Suprapubic skin (tissue), 4 donors: ENCODE results near the gene SPTBN5. TPM values are rescaled to one million over a fixed set of nuclear protein-coding genes. Genes with fewer than 3 reads are reported as not detected.

Experiments used
- DNase-seq, 2 donors: peaks; one replicate each; pipeline ENCODE4 v3.0.0-alpha.2; 2019; ENCODE audit warnings: low spot score in 2 of 2
- H3K27ac ChIP-seq: fragments of 200-600 bp; sonication (generic); one replicate; pipeline ENCODE4 v1.5.1; 2019
- H3K27me3 ChIP-seq: fragments of 200-600 bp; sonication (generic); one replicate; pipeline ENCODE4 v1.5.1; 2019
- H3K36me3 ChIP-seq: fragments of 200-600 bp; sonication (generic); one replicate; pipeline ENCODE4 v1.5.1; 2019
- H3K4me1 ChIP-seq: fragments of 200-600 bp; sonication (generic); one replicate; pipeline ENCODE4 v1.5.1; 2019
- H3K4me3 ChIP-seq: fragments of 200-600 bp; sonication (generic); one replicate; pipeline ENCODE4 v1.5.1; 2019; ENCODE audit warnings: mild to moderate bottlenecking
- H3K9me3 ChIP-seq: fragments of 200-600 bp; sonication (generic); one replicate; pipeline ENCODE4 v1.5.1; 2019
- EP300 ChIP-seq: sonication (generic); formaldehyde crosslinking; IDR thresholded peaks from one replicate; pipeline ENCODE4 v1.6.1; 2017; ENCODE audit warnings: antibody characterized with exemption
- POLR2A ChIP-seq, 2 donors: fragments of 450-650 bp; IDR thresholded peaks; one replicate each; pipeline ENCODE4 v1.6.1; 2017; ENCODE audit warnings: antibody characterized with exemption in 2 of 2, mild to moderate bottlenecking in 2 of 2, moderate library complexity in 2 of 2
- POLR2AphosphoS5 ChIP-seq, 3 donors: sonication (generic); formaldehyde crosslinking; IDR thresholded peaks; one replicate each; pipeline ENCODE4 v1.6.1; 2017; ENCODE audit warnings: antibody characterized with exemption in 3 of 3
- WGBS: methylation state at CpG from one replicate; pipeline ENCODE4 v1.1.5; 2018; 5-methylcytosine and 5-hydroxymethylcytosine counted together
- total RNA-seq, 4 donors: library from RNA; depleted of rRNA; stranded (reverse); fragments of >200 nt; gene quantifications; one replicate each; pipeline ENCODE4 v1.1.0, GENCODE V29; 2016
- TF ChIP-seq, protein P1 (sequence below), 2 donors: fragments of 200-600 bp in 1 of 2; fragments of 450-650 bp in 1 of 2; sonication (generic) in 1 of 2; IDR thresholded peaks; one replicate each; pipeline ENCODE4 v1.5.1; 2016 to 2019; ENCODE audit warnings: antibody characterized with exemption in 2 of 2, mild to moderate bottlenecking in 1 of 2, moderate library complexity in 1 of 2

SPTBN5 gene
- total RNA-seq, 4 donors from 2014 or later, result 1.3 to 3.4 (median 2.8) TPM

DNA sequence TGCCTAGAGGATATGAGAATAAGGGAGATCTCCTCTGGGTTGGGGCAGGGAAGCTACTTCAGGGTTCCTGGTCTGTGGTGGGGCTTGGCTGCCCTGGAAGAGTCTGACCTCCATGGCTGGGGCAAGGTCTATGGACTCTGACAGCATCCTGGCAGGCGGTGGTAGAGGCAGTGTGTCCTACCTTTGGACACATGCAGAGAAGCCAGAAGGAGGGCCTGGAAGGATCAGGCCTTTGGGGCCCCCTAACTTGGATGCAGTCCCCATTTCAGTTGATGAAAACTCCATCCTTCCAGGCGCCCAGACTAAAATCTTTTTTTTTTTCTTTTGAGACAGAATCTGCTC, 10.4 kb downstream of the SPTBN5 start:
- Histone ChIP-seq H3K4me1 (peaks cover 35% of the 10 kb centered on the region), H3K36me3 (no peaks in the 10 kb centered on the region), H3K27ac (no peak overlapping the region), H3K9me3 (no peaks in the 10 kb centered on the region), H3K4me3 (no peak overlapping the region), H3K27me3 (peaks cover 9% of the 10 kb centered on the region)
- TF ChIP-seq EP300 (no peak), POLR2AphosphoS5 (IDR thresholded peaks at IDR 0.05) (no peak), POLR2A (IDR thresholded peaks at IDR 0.05) (no peak)
- TF ChIP-seq, protein P1, sequence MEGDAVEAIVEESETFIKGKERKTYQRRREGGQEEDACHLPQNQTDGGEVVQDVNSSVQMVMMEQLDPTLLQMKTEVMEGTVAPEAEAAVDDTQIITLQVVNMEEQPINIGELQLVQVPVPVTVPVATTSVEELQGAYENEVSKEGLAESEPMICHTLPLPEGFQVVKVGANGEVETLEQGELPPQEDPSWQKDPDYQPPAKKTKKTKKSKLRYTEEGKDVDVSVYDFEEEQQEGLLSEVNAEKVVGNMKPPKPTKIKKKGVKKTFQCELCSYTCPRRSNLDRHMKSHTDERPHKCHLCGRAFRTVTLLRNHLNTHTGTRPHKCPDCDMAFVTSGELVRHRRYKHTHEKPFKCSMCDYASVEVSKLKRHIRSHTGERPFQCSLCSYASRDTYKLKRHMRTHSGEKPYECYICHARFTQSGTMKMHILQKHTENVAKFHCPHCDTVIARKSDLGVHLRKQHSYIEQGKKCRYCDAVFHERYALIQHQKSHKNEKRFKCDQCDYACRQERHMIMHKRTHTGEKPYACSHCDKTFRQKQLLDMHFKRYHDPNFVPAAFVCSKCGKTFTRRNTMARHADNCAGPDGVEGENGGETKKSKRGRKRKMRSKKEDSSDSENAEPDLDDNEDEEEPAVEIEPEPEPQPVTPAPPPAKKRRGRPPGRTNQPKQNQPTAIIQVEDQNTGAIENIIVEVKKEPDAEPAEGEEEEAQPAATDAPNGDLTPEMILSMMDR (IDR thresholded peaks at IDR 0.05), result no peak
- no peak for DNase-seq
- WGBS, result 100% methylated on average over 1 of the region's 2 CpGs

DNA sequence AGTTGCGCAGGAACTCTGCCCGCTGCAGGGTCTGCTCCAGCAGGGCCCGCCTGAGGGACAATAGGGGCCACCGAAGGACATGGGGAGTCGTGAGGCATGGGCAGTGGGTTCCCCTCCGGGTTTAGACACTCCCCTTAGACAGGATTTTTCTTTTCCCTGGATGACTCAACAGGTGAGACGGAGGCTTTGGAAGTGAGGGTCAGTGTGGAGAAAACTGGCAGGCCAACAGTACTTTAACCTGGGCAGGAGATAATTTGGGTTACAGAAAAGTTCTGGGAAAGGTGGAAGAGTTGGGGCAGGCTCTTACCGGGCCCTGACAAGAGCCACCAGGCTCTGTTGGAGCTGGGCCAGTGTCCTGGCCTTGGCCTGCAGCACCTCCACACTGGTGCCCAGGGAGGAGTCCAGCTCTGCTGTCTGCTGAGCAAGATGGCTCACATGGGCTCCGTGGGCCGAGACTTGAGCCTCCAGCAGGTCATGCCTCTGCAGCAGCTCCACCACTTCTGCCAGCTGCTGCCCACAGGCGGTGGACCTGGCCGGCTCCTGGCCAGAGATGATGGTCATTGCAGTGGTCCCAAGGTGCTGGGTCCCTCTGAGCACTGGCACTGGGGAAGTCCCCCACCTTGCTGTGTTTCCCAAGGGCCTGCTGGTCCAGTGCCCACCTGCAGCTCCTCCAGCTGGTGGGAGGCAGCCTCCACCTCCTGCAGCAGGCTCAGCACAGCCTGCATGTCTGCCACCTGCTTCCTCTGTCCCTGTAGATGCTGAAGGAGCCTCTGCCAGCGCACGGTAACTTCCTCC, 11.0 kb downstream of the SPTBN5 start:
- H3K27ac ChIP-seq, result no peak overlapping the region
- DNase-seq, result no peak

DNA sequence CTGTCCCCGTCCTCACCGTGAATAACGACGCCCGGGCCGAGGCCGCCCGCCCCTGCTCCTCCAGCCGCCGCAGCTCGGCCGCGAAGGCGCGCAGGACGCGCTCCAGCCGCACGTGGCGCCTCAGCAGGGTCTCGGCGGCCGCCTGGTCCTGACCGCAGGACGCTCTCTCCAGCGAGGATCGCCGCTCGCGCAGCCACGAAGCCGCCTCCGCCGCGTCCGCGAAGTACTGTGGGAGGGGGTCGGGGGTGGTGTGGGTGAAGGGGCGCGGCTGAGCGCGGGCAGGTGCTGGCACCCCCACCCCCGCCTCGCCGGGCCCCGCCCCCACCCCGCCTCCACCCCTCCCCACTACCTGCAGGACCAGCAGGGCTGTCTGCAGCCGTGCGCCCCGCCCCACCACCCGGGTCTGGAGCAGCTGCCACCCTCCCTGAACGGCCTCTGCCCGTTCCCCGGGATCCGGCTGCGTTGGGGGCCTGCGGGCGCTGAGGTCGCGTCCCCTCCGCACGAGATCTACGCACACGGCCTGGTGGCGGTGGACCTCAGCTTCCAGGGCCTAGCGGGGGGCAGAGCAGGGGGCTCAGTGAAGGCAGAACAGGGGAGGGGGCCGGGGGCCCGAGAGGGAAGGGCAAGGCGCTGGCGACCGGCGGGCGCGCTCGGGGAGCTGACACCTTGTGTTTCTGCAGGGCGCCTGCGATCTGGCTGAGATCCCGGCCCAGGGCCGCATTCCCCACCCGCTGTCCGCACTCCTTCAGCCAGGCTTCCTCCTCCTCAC, 11.7 kb downstream of the SPTBN5 start:
- peaks cover 43% of the 10 kb centered on the region for H3K4me1 ChIP-seq
- H3K27me3 ChIP-seq, result peaks cover 9% of the 10 kb centered on the region
- TF ChIP-seq EP300 (no peak), POLR2AphosphoS5 (IDR thresholded peaks at IDR 0.05) (no peak), POLR2A (IDR thresholded peaks at IDR 0.05) (no peak)
- H3K9me3 ChIP-seq, result no peaks in the 10 kb centered on the region
- H3K36me3 ChIP-seq, result no peaks in the 10 kb centered on the region
- 27% methylated on average over 30 of the region's 81 CpGs for WGBS
- H3K4me3 ChIP-seq, result peak overlapping the region; percentile 30
- H3K27ac ChIP-seq, result no peak overlapping the region
- no peak for DNase-seq

More for the DNA sequence above, 11.0 kb downstream of the SPTBN5 start:
- TF ChIP-seq, protein P1 (IDR thresholded peaks at IDR 0.05), result no peak
- TF ChIP-seq POLR2A (IDR thresholded peaks at IDR 0.05) (no peak), POLR2AphosphoS5 (IDR thresholded peaks at IDR 0.05) (no peak), EP300 (no peak)
- H3K36me3 ChIP-seq, result no peaks in the 10 kb centered on the region
- 61% methylated on average over 8 of the region's 14 CpGs for WGBS
- H3K9me3 ChIP-seq, result no peaks in the 10 kb centered on the region
- H3K4me1 ChIP-seq, result peaks cover 40% of the 10 kb centered on the region
- H3K27me3 ChIP-seq, result peaks cover 9% of the 10 kb centered on the region
- H3K4me3 ChIP-seq, result peak overlapping the region; percentile 30

DNA sequence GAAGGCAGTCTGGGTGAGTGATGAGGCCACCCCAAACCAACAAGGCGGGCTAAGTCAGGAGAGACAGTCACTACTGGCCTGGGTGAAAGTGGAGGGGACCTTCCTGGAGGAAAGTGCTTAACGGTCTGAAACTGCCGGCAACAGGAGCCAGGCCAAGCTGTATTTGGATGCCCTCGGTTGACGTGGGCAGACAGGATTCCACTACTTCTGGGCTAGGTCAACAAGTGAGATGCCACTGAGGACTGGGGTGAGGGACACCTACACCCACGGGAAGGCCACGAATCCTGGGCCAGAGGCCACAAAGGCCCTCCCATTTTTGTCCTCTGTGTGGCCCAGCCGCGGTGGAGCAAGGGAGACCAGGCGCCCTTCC, 12.3 kb downstream of the SPTBN5 start:
- Histone ChIP-seq H3K27me3 (peaks cover 9% of the 10 kb centered on the region), H3K27ac (no peak overlapping the region), H3K4me3 (peak overlapping the region; percentile 30), H3K4me1 (peaks cover 43% of the 10 kb centered on the region), H3K36me3 (no peaks in the 10 kb centered on the region), H3K9me3 (no peaks in the 10 kb centered on the region)
- no peak for TF ChIP-seq POLR2A (IDR thresholded peaks at IDR 0.05)
- DNase-seq, result no peak
- WGBS, result 22% methylated on average over 7 of the region's 10 CpGs

DNA sequence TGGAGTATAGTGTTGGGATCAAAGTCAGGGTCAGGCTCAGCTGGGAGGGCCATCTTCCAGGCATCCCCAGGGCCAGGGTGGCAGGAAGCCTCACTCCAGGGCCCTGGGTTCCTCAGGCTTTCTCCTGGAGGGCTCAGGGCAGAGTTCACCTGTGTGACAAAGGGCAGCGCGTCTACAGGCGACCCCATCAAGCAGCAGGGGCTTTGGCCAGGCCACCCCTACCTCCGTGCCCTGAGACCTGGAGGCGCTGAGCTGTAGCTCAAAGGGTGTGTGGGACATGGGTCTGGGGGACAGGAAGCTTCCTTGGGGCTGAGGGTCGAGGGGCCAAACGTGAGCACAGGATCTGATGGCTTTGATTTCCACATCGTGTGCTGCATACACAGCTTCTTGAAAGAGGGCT, 12.8 kb downstream of the SPTBN5 start:
- no peak for DNase-seq
- Histone ChIP-seq H3K27me3 (peaks cover 9% of the 10 kb centered on the region), H3K36me3 (no peaks in the 10 kb centered on the region), H3K9me3 (no peaks in the 10 kb centered on the region), H3K4me1 (peaks cover 43% of the 10 kb centered on the region), H3K4me3 (no peak overlapping the region), H3K27ac (no peak overlapping the region)
- TF ChIP-seq POLR2AphosphoS5 (IDR thresholded peaks at IDR 0.05) (no peak), EP300 (no peak), POLR2A (IDR thresholded peaks at IDR 0.05) (no peak)
- TF ChIP-seq, protein P1 (IDR thresholded peaks at IDR 0.05), result no peak
- 87% methylated on average over 4 of the region's 8 CpGs for whole genome bisulfite sequencing
